HS-27A (cell line): ENCODE data around the gene MAZ.
"Not testable (repeated sequence)": the region's sequence is repeated elsewhere in the genome, so short reads cannot be mapped to it uniquely, and the experiment has no call there.

ENCODE experiments used
- DNase-seq: peaks from one replicate; pipeline ENCODE4 v3.0.0-alpha.2; 2012; ENCODE audit warnings: low read depth, missing footprints

MAZ gene

DNA sequence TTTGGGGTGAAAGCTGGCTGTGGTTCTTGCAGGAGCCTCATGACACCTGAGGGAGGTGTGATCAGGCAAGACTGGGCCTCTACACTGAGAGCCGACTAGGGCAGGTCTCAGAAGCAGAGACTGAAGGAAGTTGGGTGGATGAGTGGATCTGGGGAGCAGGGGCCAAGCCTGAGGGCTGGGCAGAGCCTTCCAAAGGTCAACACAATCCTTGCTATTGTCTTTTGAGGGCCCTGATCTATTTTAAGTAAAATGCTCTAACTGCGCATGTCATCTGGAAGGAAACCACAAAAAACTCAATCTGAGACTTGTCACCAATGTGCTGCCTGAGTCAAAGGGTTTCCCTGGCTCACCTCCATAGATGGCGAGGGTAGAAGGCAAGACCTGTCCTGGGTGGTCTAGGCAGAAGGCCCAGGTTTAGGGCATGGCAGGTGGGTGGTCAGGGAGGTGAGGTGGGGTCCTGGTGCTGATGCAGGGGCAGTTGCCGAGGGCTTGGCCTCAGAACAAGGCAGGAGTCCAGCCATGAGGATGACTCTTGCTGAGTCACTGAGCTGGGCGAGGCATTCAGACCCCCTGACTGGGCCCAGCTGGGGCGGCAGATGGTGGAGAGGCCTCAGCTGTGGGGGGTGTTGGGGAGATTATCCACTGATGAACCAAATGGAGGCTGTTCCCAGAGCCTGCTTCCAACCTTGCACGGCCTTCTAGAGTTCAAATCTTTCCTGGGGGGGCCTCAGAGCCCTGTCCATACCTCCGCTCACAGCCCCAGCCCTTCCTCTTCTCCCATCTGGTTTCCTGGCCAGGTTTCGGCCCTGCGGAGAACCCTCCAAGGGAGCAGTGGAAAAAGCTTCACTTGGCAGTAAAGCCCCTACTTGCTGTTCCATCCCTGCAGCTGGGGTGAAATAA is 19.1 kb downstream of the MAZ start:
- no peak for DNase-seq

DNA sequence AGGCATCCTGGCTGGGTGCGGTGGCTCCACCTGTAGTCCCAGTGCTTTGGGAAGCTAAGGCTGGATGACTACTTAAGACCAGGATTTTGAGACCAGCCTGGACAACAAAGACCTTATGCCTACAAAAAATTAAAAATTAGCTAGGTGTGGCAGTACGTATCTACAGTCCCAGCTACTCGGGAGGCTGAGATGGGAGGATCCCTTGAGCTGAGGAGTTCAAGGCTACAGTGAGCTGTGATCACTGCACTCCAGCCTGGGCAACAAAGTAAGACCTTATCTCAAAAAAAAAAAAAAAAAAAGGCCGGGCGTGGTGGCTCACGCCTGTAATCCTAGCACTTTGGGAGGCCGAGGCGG is 20.0 kb downstream of the MAZ start:
- DNase-seq = no peak

DNA sequence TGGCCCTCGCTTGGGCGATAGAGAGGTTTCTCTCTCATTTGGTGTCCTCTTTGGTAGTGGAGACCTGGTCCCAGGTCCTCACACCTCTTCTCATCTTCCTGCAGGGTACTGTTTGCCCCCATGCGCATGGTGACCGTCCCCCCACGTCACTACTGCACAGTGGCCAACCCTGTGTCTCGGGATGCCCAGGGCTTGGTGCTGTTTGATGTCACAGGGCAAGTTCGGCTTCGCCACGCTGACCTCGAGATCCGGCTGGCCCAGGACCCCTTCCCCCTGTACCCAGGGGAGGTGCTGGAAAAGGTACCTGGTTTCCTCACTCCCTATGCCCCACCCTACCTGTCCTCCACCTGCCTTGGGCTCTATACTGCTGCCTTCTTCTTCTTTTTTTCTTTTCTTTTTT is 24.4 kb downstream of the MAZ start:
- no peak for DNase-seq

DNA sequence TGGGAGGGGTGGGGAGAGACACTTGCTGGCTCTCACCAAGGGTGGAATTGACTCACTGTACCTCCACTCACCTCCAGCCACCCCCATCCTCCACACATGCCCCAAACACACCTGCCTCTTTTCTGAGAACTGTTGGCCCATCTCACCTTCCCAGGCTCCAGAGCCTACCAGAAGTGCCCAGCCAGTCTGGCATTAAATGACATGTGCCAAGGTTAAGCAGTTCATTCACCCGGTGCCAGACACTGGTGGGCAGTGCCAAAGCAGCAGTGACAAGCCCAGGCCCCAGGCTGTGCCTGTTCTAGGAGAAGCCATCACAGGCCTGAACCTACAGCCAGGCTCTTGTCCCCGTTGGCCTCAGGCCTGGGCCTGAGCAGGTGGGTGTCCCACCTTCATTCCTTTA is 25.2 kb downstream of the MAZ start:
- no peak for DNase-seq

DNA sequence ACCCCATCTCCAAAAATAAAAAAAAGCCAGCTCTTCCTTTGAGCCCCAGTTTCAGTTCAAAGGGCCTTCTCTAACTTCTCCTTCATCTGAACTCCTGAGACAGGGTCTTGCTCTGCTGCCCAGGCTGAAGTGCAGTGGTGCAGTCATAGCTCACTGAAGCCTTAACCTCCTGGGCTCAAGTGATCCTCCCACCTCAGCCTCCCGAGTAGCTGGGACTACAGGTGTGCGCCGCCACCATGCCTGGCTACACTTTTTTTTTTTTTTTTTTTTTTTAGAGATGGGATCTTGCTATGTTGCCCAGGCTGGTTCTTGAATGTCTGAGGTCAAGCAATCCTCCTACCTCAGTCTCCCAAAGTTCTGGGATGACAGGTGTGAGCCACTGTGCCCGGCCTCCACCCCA is 26.9 kb downstream of the MAZ start:
- DNase-seq = not testable (repeated sequence)

DNA sequence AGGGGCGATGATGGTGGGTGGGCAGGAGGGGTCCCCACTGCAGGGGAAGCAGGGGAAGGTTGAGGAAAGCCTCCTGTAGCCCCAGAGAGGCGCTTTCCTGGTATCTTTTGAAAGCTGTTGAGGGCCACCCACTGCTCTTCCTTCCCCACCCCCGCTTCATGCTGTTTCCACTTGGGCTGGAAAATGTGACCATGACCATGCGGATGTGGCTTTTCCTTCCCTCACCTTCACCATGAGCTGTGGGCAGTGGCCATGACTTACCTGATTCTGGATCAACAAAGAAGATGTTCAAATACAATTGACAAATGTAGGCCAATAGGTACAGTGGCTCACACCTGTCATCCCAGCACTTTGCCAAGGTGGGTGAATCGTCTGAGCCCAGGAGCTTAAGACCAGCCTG is 27.8 kb downstream of the MAZ start:
- DNase-seq = no peak

DNA sequence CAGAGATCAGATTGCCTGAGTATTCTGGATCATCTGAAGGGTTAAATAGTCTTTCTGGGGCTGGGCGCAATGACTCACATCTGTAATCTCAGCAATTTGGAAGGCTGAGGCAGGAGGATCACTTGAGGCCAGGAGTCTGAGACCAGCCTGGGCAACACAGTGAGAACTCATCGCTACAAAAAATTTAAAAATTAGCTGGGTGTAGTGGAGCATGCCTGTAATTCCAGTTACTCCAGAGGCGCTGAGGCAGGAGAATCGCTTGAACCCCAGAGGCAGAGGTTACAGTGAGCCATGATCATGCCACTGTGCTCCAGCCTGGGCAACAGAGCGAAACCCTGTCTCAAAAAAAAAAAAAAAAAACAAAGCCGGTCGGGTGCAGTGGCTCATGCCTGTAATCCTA is 29.6 kb downstream of the MAZ start:
- no peak for DNase-seq

DNA sequence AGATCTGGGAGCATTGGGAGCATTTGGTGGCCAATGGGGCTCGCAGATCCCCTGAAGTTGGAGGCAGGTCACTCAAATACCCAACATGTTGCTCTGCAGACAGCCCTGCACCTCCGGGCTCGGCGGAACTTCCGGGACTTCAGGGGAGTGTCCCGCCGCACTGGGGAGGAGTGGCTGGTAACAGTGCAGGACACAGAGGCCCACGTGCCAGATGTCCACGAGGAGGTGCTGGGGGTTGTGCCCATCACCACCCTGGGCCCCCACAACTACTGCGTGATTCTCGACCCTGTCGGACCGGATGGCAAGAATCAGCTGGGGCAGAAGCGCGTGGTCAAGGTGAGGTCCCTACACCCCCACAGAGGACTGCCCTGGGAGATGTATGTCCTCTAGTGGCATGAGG is 30.3 kb downstream of the MAZ start:
- no peak for DNase-seq

DNA sequence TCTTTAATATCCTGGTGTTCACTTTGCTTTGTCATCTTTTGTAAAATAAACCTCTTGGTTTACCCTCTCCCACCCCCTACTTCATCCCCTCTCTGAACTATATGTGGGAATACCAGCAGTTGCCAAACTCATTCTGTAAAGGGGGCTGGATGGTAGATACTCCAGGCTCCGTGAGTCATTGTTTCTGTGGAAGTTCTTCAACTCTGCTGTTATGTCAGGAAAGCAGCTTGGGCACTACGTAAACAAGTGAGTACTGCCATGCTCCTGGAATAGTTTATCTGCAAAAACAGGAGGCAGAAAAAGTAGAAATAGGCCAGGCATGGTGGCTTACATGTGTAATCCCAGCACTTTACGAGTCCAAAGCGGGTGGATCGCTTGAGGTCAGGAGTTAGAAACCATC is 31.5 kb downstream of the MAZ start:
- DNase-seq = no peak

DNA sequence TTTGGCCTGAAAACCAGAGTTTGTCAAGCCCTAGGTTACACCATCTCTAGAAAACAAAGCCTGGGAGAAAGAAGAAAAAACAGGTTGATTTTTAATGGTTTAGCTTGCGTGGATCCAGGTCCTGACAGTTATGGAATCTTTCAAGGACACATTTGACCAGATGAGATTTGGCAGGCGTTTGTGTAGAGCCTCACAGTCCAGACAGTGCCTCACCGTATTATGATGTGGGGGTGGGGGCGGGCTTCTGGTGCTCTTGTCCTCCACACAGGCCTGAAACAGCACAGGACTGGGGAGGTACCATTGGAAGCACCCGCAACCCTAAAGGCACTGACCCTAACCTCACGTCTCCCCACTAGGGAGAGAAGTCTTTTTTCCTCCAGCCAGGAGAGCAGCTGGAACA is 33.5 kb downstream of the MAZ start:
- DNase-seq = no peak

DNA sequence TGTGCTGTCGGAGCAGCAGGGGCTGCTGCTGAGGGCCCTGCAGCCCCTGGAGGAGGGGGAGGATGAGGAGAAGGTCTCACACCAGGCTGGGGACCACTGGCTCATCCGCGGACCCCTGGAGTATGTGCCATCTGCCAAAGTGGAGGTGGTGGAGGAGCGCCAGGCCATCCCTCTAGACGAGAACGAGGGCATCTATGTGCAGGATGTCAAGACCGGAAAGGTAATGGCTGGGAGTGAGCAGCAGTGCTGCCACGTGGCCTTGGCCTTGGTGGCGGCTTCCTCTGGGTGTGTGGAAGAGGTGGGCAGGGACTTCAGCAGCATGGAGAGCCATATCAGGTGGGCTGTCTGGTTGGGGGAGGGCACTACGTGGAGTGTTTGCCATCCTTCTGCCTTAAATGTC is 33.9 kb downstream of the MAZ start:
- no peak for DNase-seq

DNA sequence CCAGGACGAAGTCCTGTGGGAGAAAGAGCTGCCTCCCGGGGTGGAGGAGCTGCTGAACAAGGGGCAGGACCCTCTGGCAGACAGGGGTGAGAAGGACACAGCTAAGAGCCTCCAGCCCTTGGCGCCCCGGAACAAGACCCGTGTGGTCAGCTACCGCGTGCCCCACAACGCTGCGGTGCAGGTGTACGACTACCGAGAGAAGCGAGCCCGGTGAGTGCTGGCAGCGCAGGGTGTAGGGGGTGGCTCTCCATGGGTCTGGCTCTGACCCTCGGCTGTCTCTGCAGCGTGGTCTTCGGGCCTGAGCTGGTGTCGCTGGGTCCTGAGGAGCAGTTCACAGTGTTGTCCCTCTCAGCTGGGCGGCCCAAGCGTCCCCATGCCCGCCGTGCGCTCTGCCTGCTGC is 35.3 kb downstream of the MAZ start:
- no peak for DNase-seq

DNA sequence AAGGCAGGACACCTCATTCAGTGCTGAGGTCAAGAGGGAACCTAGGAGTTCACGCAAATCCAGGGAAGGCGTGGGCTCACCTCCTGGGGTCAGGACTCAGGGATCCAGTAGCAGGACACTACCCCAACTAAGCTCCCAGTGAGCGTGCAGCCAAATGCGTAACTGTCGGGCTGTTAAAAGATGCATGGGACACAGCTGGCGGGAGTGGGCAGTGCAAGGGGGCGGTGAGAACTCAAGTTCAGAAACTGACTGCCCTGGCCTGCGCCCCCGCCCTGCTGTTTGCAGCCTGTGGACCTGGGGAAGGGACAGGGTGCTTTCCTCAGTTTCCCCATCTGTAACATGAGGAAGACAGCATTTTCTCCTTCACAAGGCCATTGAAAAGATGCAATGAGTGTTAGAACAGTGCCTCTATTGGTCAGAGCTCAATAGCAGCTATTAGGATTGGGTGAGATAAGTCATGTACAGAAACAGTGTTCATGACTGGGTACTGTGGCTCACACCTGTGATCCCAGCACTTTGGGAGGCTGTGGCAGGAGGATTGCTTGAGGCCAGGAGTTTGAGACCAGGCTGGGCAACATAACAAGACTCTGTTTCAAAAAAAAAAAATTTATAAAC is 36.5 kb downstream of the MAZ start:
- no peak for DNase-seq

DNA sequence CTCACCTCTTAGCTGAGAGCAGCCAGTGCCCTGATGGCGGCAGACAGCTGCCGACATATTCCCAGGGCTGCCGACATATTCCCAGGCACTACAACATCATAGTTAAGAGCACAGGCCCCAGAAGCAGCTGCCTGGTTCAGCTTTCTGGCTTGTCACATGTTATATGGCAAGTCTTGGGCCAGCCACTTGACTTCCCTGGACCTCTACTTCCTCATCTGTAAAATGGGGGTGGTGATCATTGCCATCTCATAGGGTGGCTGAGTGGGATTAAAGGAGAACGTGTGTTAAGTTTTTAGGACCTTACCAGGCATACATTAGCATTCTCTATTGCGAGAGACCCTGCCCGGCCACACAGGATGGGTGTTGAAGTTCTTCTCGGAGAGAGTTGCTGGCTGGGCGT is 37.6 kb downstream of the MAZ start:
- DNase-seq = no peak

DNA sequence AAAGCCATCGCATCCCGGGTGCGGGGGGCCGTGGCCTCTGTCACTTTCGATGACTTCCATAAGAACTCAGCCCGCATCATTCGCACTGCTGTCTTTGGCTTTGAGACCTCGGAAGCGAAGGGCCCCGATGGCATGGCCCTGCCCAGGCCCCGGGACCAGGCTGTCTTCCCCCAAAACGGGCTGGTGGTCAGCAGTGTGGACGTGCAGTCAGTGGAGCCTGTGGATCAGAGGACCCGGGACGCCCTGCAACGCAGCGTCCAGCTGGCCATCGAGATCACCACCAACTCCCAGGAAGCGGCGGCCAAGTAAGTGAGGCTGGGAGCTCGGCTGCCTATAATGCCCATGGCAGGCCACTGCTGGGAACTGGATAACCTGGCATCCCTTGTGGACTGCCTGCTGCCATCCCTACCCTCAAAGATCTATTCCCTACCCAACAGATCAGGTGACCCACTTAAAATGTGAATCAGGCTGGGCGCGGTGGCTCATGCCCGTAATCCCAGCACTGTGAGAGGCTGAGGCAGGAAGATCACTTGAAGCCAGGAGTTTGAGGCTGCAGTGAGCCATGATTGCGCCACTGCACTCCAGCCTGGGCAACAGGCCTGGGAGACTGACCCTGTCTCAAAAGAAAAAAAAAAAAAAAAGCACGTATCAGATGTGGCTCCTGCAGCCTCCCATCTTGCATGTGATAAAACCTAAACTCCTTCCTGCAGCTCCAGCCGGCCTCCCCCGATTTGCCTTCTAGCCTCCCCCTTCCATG is 38.4 kb downstream of the MAZ start:
- no peak for DNase-seq

DNA sequence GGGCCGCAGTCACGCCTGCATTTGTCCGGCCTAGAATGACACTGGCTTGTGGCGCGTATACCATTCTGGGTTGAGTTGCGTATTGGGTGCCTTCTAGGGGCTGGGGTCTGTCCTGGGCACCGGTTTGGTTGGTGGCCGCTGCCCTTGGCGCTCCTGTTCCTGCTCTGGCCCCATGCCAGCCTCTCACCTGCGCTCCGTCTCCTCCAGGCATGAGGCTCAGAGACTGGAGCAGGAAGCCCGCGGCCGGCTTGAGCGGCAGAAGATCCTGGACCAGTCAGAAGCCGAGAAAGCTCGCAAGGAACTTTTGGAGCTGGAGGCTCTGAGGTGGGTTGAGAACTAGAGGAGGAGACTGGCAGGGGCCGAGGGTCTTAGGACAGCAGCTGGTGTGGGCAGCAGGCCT is 39.3 kb downstream of the MAZ start:
- no peak for DNase-seq

DNA sequence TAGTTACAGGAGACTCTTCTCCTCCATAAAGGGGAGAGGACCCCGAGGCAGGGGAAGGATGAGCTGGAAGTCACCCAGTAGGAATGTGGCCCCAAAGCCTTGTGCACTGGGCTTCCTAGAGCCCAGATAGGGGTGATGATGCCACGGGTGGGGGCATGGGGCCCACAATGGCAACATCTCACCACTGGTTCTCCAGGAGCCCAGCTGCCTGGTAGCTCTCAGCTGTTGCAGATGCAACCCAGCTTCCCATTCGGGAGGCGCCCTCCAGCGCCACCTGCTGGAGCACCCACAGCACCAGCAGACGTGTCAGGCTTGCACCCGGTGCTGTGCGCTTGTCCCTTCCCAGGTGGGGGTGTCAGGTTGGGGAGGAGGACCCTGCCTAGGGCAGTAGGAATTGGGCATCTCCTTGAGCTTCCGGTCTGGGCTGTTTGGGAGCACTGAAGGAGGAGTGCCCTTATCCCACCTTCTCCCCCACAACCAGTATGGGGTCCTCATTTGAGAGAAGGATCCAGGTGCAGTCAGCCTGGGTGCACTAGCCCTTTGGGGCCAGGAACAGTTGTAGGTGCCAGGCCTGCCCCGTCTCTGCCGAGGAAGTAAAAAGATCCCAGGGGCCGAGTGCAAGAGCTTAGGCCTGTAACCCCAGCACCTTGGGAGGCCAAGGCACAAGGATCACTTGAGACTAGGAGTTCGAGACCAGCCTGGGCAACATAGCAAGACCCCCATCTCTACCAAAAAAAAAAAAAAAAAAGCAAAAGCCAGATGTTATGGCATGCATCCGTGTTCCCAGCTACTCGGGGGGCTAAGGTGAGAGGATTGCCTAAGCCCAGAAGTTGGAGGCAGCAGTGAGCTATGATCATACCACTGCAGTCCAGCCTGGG is 42.3 kb downstream of the MAZ start:
- peak; percentile 26 for DNase-seq

DNA sequence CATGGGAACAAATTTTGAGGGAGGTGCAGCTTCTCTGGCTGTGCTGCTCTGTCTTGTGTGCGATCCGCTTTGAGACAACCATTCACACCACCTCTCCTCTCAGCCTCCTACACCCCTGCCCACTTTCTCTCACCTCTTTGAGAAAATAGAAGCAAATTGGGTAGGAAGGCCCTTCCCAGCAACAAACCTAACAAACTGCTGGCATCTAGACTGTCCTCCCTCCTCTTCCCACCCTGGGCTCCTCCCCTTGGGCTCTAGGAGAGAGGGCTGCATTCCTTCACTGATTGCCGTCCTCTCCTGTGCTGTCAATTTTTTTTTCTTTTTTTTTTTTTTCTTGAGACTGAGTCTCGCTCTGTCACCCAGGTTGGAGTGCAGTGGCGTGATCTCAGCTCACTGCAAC is 43.2 kb downstream of the MAZ start:
- no peak for DNase-seq

DNA sequence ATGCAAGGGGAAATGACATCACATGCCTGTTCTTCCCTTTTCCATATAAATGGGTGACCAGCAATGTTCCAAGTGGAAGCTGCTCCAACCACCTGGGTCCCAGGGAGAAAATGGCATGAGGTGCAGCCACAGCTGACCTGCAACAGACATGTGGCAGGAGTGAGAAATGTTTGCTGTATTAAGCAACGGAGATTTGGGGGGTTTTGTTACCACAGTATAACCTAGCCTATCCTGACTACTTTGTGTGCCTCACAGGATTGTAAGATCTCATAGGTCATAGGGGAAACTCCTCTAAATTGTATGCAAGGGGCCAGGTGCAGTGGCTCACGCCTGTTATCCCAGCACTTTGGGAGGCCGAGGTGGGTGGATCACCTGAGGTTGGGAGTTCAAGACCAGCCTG is 44.7 kb downstream of the MAZ start:
- no peak for DNase-seq

DNA sequence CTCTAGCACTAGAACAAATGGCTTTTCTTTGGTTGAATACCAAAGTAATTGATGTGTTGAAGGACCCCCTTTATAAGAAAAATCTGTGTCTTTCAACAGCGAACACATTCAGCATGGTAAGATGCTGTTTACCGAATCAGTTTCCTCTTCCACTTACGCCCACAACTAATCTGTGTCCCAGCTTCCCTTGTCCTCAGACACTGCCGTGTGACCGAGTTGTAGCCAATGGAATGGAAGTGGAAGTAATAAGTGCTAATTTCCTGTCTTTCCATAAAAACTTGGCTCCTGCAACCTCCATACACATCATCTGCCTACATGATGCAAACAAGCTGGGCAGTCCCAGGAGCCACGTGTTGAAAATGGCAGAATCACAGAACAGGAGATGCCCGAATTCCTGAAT is 46.3 kb downstream of the MAZ start:
- no peak for DNase-seq

DNA sequence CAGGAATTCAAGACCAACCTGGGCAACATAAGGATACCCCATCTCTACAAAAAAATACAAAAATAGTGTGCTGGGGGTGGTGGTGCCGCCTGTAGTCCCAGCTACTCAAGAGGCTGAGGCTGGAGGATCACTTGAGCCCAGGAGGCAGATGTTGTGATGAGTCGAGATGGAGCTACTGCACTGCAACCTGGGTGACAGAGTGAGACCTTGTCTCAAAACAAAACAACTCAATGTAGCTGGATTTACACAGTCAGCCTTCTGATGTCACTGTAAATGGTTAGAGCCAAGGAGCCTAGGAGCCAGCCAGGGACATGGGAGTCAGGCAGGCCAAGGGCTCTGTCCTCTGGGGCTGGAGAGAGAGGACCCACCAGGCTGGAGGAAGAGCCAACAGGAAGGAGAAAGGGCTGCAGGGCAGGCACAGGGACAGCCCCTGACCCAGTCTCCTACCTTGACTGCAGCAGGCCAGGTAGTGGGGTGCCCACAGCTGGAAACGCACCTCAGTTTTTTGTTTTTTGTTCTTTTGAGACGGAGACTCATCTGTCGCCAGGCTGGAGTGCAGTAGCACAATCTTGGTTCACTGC is 48.3 kb downstream of the MAZ start:
- no peak for DNase-seq
